Measurements from ENCODE around the gene COL8A1. TPM values are rescaled to one million over a fixed set of nuclear protein-coding genes. Genes with fewer than 3 reads are reported as not detected.
"Not testable (repeated sequence)": the region's sequence is repeated elsewhere in the genome, so short reads cannot be mapped to it uniquely, and the experiment has no call there.

The COL8A1 gene
- 1 to 10 TPM; 8.0 to 8.1 TPM for total RNA-seq

DNA sequence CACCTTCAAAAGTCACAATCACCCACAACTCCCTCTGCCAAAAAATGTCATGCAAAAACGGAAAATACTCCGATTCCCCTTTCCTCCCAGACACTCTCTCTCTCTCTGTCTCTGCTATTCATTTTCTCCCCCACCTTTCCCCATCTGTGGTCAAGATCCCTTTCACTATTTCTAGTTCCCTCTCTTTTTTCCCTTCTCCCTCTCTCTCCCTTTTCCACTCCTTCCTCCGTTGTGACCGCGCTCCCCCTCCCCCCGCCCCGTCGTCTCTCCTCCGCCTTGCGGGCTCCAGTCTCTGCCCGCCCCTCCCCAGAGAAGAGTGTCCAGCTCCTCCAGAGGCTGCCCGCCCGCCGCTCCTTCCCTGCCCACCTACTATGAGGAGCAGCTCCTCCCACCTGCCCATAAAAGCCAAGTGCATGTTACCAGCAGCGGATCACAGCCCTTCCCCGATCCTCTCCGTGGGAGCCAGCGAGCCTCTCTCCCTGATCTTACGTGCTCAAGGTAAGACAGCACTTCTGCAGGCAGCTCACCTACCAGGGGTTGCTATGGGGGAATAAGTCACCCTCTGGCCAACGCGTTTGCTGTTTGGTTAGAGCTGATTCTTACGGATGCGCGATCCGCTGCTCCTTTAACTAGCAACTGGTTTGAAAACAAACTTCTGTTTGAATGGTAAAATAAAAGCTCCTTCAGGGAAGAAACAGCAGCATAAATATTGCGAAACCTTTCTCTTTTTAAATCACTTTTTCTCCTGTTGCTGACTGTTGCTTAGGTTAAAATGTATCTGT lies at the start of gene COL8A1:
COL8A1 (plus strand) TSS at position 428 of the 782 bp plus-strand sequence. CDS start 152,089 bp downstream, outside the sequence.
- DNase-seq (ENCODE audit: low spot score): peak; percentile 8
- Histone ChIP-seq H3K4me3 (peak within 1 kb of the TSS; percentile 27 to 36), H3K27ac (peak within 1 kb of the TSS; percentile 49 to 69), H3K4me1 (replicated peaks) (no peaks in the 10 kb centered on the region), H3K27me3 (replicated peaks; ENCODE audit: insufficient read depth) (no peaks in the 10 kb centered on the region), H3K36me3 (no peaks in the 10 kb centered on the region), H3K9me3 (no peaks in the 10 kb centered on the region)
- TF ChIP-seq POLR2AphosphoS5 (IDR thresholded peaks at IDR 0.05) (no peak), POLR2A (IDR thresholded peaks at IDR 0.05) (no peak)
- TF ChIP-seq, protein P1, sequence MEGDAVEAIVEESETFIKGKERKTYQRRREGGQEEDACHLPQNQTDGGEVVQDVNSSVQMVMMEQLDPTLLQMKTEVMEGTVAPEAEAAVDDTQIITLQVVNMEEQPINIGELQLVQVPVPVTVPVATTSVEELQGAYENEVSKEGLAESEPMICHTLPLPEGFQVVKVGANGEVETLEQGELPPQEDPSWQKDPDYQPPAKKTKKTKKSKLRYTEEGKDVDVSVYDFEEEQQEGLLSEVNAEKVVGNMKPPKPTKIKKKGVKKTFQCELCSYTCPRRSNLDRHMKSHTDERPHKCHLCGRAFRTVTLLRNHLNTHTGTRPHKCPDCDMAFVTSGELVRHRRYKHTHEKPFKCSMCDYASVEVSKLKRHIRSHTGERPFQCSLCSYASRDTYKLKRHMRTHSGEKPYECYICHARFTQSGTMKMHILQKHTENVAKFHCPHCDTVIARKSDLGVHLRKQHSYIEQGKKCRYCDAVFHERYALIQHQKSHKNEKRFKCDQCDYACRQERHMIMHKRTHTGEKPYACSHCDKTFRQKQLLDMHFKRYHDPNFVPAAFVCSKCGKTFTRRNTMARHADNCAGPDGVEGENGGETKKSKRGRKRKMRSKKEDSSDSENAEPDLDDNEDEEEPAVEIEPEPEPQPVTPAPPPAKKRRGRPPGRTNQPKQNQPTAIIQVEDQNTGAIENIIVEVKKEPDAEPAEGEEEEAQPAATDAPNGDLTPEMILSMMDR (IDR thresholded peaks at IDR 0.05): no peak
- WGBS: 6% methylated on average over 26 of the region's 26 CpGs
- intact Hi-C loops (cut with DNase I): loop anchor here (5.0 to 10.0 kb wide), 3 partner anchors 49 to 134 kb away; no protein-coding TSS in a partner anchor

DNA sequence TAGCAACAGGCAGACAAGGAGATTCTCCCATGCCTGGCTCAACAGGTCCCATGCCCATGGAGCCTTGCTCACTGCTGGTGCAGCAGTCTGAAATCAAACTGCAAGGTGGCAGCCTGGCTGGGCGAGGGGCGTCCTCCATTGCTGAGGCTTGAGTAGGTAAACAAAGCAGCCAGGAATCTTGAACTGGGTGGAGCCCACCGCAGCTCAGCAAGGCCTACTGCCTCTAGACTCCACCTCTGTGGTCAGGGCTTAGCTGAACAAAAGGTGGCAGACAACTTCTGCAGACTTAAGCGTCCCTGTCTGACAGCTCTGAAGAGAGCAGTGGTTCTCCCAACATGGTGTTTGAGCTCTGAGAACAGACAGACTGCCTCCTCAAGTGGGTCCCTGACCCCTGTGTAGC lies 49.2 kb upstream of the COL8A1 start:
- H3K4me3 ChIP-seq; H3K27me3 ChIP-seq (replicated peaks; ENCODE audit: insufficient read depth); H3K9me3 ChIP-seq; H3K4me1 ChIP-seq (replicated peaks); H3K36me3 ChIP-seq; DNase-seq (ENCODE audit: low spot score); H3K27ac ChIP-seq; intact Hi-C loops (cut with DNase I): not testable (repeated sequence)
- WGBS: 54% methylated on average over 3 of the region's 4 CpGs

DNA sequence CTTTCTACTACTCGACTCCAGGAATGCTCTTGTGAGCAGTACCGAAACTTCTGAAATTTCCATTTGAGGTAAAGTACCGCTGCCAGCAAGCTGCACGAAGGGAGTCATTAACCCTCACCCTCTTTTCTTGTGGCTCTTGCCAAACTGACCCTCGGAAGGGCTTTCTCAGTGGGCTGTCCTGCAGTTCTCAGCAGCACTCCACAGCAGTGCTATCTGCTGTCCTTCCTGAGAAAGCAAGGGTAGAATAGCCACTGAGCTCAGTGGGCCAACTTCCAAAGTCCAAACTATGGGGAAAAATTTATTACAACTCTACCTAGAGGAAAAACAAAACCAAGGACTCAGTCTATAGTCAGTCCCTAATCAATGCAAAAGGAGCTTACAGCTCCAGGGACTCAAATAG lies 38.5 kb upstream of the COL8A1 start:
- no peak for DNase-seq (ENCODE audit: low spot score)
- H3K27ac ChIP-seq: no peak overlapping the region
- H3K27me3 ChIP-seq (replicated peaks; ENCODE audit: insufficient read depth): no peaks in the 10 kb centered on the region
- no peak overlapping the region for H3K4me3 ChIP-seq
- no peaks in the 10 kb centered on the region for H3K9me3 ChIP-seq
- no peaks in the 10 kb centered on the region for H3K36me3 ChIP-seq
- H3K4me1 ChIP-seq (replicated peaks): no peaks in the 10 kb centered on the region
- TF ChIP-seq POLR2AphosphoS5 (IDR thresholded peaks at IDR 0.05) (no peak), POLR2A (IDR thresholded peaks at IDR 0.05) (no peak)
- intact Hi-C loops (cut with DNase I): no loop called here
- WGBS: 82% methylated on average over 5 of the region's 5 CpGs

DNA sequence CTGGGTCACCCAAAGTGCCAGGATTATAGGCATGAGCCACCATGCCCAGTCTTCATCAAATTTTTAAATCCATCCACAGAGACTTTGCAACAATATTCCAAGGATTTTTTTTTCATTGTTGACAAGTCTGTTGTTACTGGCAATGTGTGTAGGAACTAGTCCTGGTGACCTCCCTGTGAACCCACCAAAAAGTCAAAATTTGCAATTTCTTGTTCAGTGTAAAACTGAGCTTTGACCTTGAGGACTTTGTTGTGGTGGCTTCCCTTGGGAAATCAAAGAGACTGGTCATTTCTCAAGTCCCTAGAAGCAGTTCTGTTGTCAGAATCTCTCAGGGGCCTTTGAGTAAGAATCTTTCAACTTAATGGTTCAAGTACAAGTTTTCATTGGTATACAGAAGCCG lies 36.9 kb upstream of the COL8A1 start:
- H3K4me3 ChIP-seq: no peak overlapping the region
- TF ChIP-seq POLR2A (IDR thresholded peaks at IDR 0.05) (no peak), POLR2AphosphoS5 (IDR thresholded peaks at IDR 0.05) (no peak)
- TF ChIP-seq, protein P1 (IDR thresholded peaks at IDR 0.05): no peak
- H3K27ac ChIP-seq: no peak overlapping the region
- no peak for DNase-seq (ENCODE audit: low spot score)
- WGBS: 81% methylated on average over 1 of the region's 1 CpG
- H3K36me3 ChIP-seq: no peaks in the 10 kb centered on the region
- intact Hi-C loops (cut with DNase I): no loop called here
- H3K9me3 ChIP-seq: no peaks in the 10 kb centered on the region
- H3K4me1 ChIP-seq (replicated peaks): no peaks in the 10 kb centered on the region
- no peaks in the 10 kb centered on the region for H3K27me3 ChIP-seq (replicated peaks; ENCODE audit: insufficient read depth)

DNA sequence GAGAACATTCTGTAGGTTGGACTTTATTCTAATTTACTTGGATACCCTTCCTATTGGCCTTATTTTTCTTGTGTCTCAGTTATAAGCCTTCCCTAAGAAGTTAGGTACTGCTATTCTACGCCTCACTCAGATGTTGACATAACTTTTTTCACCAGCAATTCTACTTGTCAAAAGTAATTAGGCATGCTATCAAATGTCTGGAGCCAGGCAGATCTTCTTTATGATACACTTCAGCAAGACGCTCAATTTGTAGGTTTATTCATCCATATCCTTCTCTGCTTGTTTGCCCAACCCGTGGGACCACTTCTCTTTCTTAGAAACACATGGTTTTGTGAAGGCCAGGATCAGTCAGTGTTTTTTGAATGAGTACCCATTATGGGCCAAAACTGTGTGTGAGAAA lies 36.2 kb upstream of the COL8A1 start:
- no peaks in the 10 kb centered on the region for H3K9me3 ChIP-seq
- no peak for TF ChIP-seq POLR2A (IDR thresholded peaks at IDR 0.05)
- TF ChIP-seq, protein P1 (IDR thresholded peaks at IDR 0.05): no peak
- no peak for TF ChIP-seq POLR2AphosphoS5 (IDR thresholded peaks at IDR 0.05)
- intact Hi-C loops (cut with DNase I): no loop called here
- H3K4me3 ChIP-seq: no peak overlapping the region
- no peak overlapping the region for H3K27ac ChIP-seq
- H3K36me3 ChIP-seq: no peaks in the 10 kb centered on the region
- H3K27me3 ChIP-seq (replicated peaks; ENCODE audit: insufficient read depth): no peaks in the 10 kb centered on the region
- no peak for DNase-seq (ENCODE audit: low spot score)
- H3K4me1 ChIP-seq (replicated peaks): no peaks in the 10 kb centered on the region
- WGBS: 38% methylated on average over 3 of the region's 3 CpGs

DNA sequence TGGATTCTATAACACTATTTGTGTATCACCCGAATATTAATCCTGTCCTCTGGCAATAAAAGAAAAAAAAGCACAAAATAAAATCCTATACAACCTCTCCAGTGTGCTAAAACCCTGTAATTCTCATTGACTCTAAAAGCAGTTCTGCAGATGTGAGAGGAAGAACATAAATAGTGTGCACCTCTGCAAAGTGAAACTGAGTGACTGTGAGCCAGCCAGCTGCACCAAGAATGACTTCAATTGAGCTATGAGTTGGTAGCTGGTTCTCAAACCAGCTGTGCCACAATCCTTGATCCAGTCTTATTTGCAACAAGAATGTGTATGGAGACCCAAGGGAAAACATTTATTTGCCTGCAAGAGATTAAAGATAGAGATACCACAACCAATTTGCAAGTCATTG lies 31.2 kb upstream of the COL8A1 start:
- WGBS: 34% methylated on average over 1 of the region's 1 CpG

More for the DNA sequence above, 31.2 kb upstream of the COL8A1 start:
- TF ChIP-seq POLR2A (IDR thresholded peaks at IDR 0.05) (no peak), POLR2AphosphoS5 (IDR thresholded peaks at IDR 0.05) (no peak)
- TF ChIP-seq, protein P1 (IDR thresholded peaks at IDR 0.05): no peak
- intact Hi-C loops (cut with DNase I): no loop called here
- Histone ChIP-seq H3K4me1 (replicated peaks) (no peaks in the 10 kb centered on the region), H3K4me3 (no peak overlapping the region), H3K27ac (no peak overlapping the region), H3K9me3 (no peaks in the 10 kb centered on the region), H3K27me3 (replicated peaks; ENCODE audit: insufficient read depth) (no peaks in the 10 kb centered on the region), H3K36me3 (no peaks in the 10 kb centered on the region)
- no peak for DNase-seq (ENCODE audit: low spot score)

Data from prostate gland (tissue), 2 donors.